Activated CD4-positive, alpha-beta T cell treated with anti-CD3 and anti-CD28 coated beads, Interleukin-2, amount 50 U/mL, for 24 hours (primary cell): ENCODE measurements around the gene VPS37D.
"Not testable (repeated sequence)": the region's sequence is repeated elsewhere in the genome, so short reads cannot be mapped to it uniquely, and the experiment has no call there.

Experiments
- DNase-seq, 2 donors: peaks; one replicate each; pipeline ENCODE4 v3.0.0-alpha.2; 2020; ENCODE audit warnings: low read depth in 1 of 2, low spot score in 1 of 2

The VPS37D gene, protein sequence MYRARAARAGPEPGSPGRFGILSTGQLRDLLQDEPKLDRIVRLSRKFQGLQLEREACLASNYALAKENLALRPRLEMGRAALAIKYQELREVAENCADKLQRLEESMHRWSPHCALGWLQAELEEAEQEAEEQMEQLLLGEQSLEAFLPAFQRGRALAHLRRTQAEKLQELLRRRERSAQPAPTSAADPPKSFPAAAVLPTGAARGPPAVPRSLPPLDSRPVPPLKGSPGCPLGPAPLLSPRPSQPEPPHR

GRCh38 chr7:73667344-73668102 lies at the start of gene VPS37D:
Gene VPS37D (plus strand): TSS chr7:73667831. CDS start chr7:73667959, 128 bp downstream.
- DNase-seq: peak; percentile 87 to 93

DNA sequence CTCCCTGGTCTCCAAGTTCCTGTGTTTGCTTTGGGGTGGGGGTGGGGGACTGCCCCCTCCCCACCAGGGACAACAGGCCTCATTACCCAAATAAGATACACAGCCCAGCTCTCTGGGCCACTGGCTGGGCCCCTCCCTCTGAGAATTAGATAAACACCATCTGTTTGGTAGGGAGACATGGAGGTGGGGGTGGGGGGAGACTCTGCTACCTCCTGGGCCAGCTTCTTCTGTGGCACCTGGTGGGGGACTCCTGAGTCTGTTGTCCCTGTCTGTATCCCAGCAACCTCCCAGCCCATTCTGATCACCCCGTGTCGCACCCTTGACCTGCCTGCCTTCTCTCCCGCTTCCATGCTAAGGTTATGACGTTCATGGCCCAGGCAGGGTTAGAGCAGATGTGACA lies 49.1 kb upstream of the VPS37D start:
- no peak for DNase-seq

GRCh38 chr7:73619394-73619793 lies 48.2 kb upstream of the VPS37D start:
- not testable (repeated sequence) for DNase-seq

DNA sequence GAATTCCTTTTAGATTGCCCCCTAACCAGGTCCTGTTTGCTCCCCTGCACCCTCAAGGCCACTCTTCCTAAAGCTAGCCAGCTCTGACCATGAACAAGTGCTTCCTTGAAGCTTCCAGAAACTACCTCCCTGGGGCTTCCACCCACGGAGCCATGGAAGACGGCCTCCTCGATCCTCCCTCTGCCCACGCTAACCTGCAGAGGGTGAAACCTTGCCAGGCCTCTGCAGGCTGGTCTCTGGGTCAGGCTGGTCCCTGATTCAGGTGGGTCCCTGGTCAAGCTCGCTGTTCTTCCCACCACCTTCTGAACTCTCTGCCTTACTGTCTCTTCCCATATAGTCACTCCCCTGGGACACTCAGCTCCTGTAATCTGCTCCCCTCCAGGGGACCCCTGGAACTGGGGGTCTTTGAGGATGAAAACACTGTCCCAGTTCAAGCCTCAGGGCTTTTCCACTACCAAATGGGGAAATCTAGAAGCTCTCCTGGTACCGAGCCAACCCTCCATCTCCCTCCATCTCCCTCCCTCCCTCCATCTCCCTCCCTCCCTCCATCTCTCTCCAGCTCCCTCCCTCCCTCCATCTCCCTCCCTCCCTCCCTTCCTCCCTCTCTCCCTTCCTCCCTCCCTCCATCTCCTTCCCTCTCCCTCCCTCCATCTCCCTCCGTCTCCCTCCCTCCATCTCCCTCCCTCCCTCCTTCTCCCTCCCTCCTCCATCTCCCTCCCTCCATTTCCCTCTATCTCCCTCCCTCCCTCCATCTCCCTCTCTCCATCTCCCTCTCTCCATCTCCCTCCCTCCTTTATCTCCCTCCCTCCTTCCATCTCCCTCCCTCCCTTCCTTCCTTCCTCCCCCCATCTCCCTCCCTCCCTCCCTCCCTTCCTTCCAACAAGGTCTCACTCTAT lies 46.2 kb upstream of the VPS37D start:
- no peak for DNase-seq

GRCh38 chr7:73622527-73622908 lies 45.1 kb upstream of the VPS37D start:
- no peak for DNase-seq

- no peak for DNase-seq
Observed at GRCh38 chr7:73622909-73623797, 44.5 kb upstream of the VPS37D start.

DNA sequence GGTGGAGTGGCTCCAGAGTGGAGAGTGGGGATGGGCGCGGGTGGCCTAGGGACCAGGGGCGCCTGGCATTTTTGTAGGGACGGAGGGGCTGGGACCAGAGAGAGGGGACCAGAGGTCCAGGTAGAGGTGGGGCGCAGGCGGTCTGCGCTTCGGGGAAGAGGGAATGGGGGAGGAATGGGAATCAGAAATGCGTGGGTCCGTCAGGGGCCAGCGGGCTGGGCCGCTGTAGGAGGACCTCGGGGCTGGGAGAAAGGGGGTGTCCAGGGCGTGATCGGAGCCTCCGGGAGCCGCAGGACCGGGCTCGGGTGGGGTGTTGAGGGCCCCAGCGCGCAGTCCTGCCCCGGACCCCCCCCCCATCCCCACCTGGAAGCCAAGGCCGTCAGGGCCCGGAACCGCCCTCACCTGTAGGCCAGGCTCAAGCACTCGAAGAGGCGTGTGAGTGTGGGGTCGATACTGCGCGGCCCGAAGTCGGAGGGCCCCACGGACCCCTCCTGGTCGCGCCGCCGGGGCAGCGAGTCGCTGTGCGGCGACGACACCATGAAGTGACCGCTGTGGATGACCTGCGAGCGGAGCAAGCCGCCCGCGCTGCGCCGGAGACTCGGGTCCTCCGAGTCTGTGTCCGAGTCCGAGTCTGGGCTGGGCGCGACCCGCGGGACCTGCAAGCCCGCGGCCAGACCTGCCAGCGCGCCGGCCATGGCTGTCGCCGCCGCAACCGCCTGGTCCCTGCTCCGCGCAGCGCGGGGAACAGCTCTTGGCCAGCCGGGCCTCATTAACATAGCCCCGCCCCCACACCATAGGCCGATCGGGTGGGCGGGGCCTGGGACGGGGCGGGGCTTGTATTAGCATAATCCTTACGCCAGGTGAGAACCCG lies 43.6 kb upstream of the VPS37D start, which contains the start of gene MLXIPL:
TSS of gene MLXIPL (minus strand) at position 725 of the 871 bp plus-strand sequence. CDS start at position 695, 30 bp downstream.
- peak; percentile 12 to 43 for DNase-seq

DNA sequence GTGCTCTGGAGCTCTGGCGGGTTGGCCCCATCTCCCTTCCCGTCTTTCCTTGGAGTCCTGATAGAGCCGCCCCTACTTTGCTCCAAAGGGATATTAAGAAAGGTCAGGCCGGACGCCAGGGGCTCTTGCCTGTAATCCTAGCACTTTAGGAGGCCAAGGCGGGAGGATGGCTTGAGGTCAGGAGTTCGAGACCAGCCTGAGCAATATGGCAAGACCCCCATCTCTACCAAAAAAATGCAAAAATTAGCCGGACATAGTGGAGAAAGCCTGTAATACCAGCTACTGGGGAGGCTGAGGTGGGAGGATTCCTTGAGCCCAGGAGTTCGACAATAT lies 43.0 kb upstream of the VPS37D start:
- DNase-seq: no peak

DNA sequence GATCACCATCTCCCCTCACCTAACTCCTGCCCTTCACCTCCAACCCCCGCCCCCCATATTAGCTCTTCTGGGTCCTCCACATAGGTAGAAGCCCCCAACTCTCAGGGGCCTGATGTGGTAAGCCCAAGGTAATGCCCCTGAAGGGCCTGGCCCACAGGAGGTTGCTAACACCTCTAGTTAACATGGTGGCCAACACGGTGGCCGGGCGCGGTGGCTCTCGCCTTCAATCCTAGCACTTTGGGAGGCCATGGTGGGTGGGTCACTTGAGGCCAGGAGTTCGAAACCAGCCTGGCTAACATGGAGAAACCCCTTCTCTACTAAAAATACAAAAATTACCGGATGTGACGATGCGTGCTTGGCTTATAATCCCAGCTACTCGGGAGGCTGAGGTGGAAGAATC lies 42.4 kb upstream of the VPS37D start:
- DNase-seq: no peak

GRCh38 chr7:73626814-73627213 lies 40.8 kb upstream of the VPS37D start:
- no peak for DNase-seq

DNA sequence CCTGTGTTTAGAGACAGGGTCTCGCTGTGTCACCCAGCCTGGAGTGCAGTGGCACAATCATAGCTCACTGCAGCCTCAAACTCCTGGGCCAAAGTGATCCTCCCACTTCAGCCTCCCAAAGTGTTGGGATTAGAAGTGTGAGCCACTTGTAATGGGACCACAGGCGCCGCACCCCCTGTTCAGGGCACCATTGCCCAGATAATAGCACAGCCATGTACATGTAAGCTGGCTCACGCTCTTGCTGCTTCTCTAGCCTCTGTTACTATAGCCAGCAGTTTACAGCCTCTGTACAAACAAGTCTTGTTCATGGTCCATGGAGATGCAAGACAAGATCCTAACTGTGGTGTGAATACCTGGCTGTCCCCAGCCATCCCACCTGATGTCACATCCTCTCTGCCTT lies 39.1 kb upstream of the VPS37D start:
- DNase-seq: no peak

DNA sequence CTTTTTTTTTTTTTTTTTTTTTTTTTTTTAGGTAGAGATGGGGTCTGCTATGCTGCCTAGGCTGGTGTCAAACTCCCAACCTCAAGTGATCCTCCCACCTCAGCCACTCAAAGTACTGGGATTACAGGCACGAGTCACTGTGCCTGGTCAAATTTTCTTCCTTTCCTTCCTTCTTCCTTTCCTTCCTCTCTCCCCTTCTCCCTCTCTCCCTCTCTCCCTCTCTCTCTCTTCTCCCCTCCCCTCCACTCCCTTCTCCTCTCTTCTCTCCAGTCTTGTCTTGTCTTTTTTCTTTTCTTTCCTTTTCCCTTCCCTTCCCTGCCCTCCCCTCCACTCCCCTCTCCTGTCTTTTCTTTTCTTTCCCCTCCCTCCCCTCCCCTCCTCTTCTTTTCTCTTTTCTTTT lies 36.1 kb upstream of the VPS37D start:
- no peak for DNase-seq

- no peak for DNase-seq
Observed at GRCh38 chr7:73633323-73633722, 34.3 kb upstream of the VPS37D start.

DNA sequence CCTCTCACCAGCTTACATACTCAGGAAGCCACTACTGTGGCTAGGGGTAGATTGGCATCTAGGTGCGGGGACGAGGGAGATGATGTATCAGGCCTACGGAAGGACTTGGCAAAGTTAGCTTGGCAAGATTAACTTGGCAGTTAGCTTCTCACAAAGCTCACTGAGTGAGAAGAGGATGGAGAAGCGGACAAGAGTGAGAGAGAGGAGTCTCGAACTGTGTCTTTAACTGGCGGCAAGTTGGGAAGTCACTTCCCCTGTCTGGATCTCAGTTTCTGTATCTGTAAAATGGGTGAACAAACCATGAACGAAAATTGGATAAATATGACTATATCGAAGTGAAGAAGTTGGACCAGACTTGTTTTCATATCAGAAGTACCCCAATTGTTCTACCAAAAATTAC lies 33.8 kb upstream of the VPS37D start:
- no peak for DNase-seq

- no peak for DNase-seq
Observed at GRCh38 chr7:73635428-73636200, 32.0 kb upstream of the VPS37D start.

DNA sequence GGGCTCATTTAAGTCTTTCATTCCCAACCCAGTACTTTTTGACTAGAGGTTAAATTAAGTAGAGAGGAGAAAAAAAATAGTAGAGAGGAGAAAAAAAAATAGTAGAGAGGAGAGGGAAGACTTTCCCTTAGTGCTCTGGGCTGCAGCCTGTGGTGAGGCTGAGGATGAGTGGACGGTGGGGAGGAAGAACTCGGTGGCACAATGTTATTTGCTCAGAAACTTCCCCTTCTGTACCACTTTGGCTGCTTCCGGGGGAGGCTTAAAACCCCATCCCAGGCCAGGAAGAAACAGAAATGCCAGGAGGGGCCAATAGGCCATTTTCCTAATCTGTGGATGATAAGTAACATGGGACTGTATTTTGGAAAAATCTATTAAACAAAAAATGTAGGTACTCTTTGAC lies 28.7 kb upstream of the VPS37D start:
- DNase-seq: no peak

GRCh38 chr7:73642834-73643233 lies 24.8 kb upstream of the VPS37D start:
- no peak for DNase-seq

- DNase-seq: no peak
Observed at GRCh38 chr7:73644688-73645286, 22.8 kb upstream of the VPS37D start.
